Cardiac fibroblast (primary cell): ENCODE data around the gene THADA.

Experiments used
- DNase-seq, 2 donors: peaks; one replicate each; pipeline versions ENCODE4 v3.0.0 to v3.0.0-alpha.2; 2010; ENCODE audit warnings: low read depth in 2 of 2
- H3K4me3 ChIP-seq, 2 donors: replicated peaks in 1 of 2; 1 replicate in 1 of 2; 2 replicates in 1 of 2; pipeline ENCODE4 v1.5.1; 2011; ENCODE audit warnings: low read depth in 2 of 2, low read length in 2 of 2, mild to moderate bottlenecking in 2 of 2, moderate library complexity in 1 of 2
- CTCF ChIP-seq: IDR thresholded peaks from one replicate; pipeline ENCODE4 v1.5.1; 2011; ENCODE audit warnings: low read depth, mild to moderate bottlenecking, low read length, inconsistent platforms

The THADA gene

GRCh38 chr2:43375746-43376522 is 219.9 kb downstream of the THADA start:
- no peak for DNase-seq
- TF ChIP-seq CTCF = no peak
- no peak overlapping the region for H3K4me3 ChIP-seq

- DNase-seq = no peak
- no peak for TF ChIP-seq CTCF
- no peak overlapping the region for H3K4me3 ChIP-seq
These were observed 223.3 kb downstream of the THADA start for GRCh38 chr2:43372416-43373081.

GRCh38 chr2:43370705-43371104 is 225.1 kb downstream of the THADA start:
- DNase-seq = peak in 1 of 2 donors; percentile 54
- no peak overlapping the region for H3K4me3 ChIP-seq
- no peak for TF ChIP-seq CTCF

- no peak overlapping the region for H3K4me3 ChIP-seq
- DNase-seq = no peak
- TF ChIP-seq CTCF = no peak
These were observed 225.7 kb downstream of the THADA start for GRCh38 chr2:43370146-43370545.

GRCh38 chr2:43368483-43369385 is 227.1 kb downstream of the THADA start:
- no peak for TF ChIP-seq CTCF
- peak; percentile 24 to 55 for DNase-seq
- no peak overlapping the region for H3K4me3 ChIP-seq

- TF ChIP-seq CTCF = no peak
These were observed 228.6 kb downstream of the THADA start for GRCh38 chr2:43367012-43367782.

More at GRCh38 chr2:43367012-43367782, 228.6 kb downstream of the THADA start:
- no peak overlapping the region for H3K4me3 ChIP-seq
- DNase-seq = no peak
